Endothelial cell of umbilical vein (primary cell): Measurements from ENCODE around the gene HMGXB3. TPM values are rescaled to one million over a fixed set of nuclear protein-coding genes. Genes with fewer than 3 reads are reported as not detected.

Experiments used
- BruUV-seq: library from RNA; stranded (reverse); fragments of 400-500 nt; replicated peaks from 2 replicates; lab custom pipeline; 2021; lab: Mats Ljungman, UMichigan
- CTCF ChIA-PET: fragments of 300-600, 350-600 bp; sonication (Branson Sonifier 250); formaldehyde crosslinking; loops from one replicate; lab custom pipeline; 2021; ENCODE audit warnings: antibody characterized with exemption, inconsistent platforms; lab: Charles Lee
- POLR2A ChIA-PET: fragments of 300-600, 350-600 bp; sonication (Branson Sonifier 250); formaldehyde crosslinking; loops from one replicate; lab custom pipeline; 2021; ENCODE audit warnings: antibody characterized with exemption, inconsistent platforms; lab: Charles Lee
- DNase-seq: peaks from one replicate; pipeline ENCODE4 v3.0.0-alpha.2; 2011; ENCODE audit warnings: low read depth, low spot score
- FAIRE-seq: peaks from 2 replicates; lab custom pipeline; 2011; peaks lifted over from hg19 to GRCh38; lab: Jason Lieb, UNC
- H2AFZ ChIP-seq: 2 replicates; pipeline ENCODE4 v1.6.0; 2012; ENCODE audit warnings: low read depth, low read length, control low read depth, inconsistent platforms
- H3K27ac ChIP-seq: 2 replicates; pipeline ENCODE4 v1.5.1; 2011; ENCODE audit warnings: low read depth, mild to moderate bottlenecking, control low read depth, low read length, moderate library complexity; ENCODE audit not compliant: insufficient read depth
- H3K27me3 ChIP-seq, 2 experiments: 2 replicates each; pipeline versions ENCODE4 v1.6.0 to v1.6.1; 2011; ENCODE audit warnings: low read length in 2 of 2, mixed read lengths in 1 of 2; ENCODE audit not compliant: control insufficient read depth in 2 of 2, insufficient read depth in 2 of 2
- H3K36me3 ChIP-seq, 2 experiments: 2 replicates in 1 of 2; 3 replicates in 1 of 2; pipeline ENCODE4 v1.5.1; 2011; ENCODE audit warnings: low read length in 2 of 2, mild to moderate bottlenecking in 1 of 2, moderate library complexity in 1 of 2; ENCODE audit not compliant: control insufficient read depth in 2 of 2, insufficient read depth in 2 of 2; ENCODE audit errors: extremely low read depth in 1 of 2
- H3K4me1 ChIP-seq: 3 replicates; pipeline ENCODE4 v1.5.1; 2011; ENCODE audit warnings: mild to moderate bottlenecking, low read length; ENCODE audit not compliant: control insufficient read depth, insufficient read depth; ENCODE audit errors: extremely low read depth
- H3K4me2 ChIP-seq: 2 replicates; pipeline ENCODE4 v1.6.1; 2011; ENCODE audit warnings: low read length, control low read depth, mixed read lengths; ENCODE audit not compliant: insufficient read depth
- H3K4me3 ChIP-seq, 3 experiments: fragments of 200-600 bp in 1 of 3; sonication (generic), shearing (Covaris generic) in 1 of 3; replicated peaks in 1 of 3; 2 replicates each; pipeline ENCODE4 v1.5.1; 2011 to 2016; ENCODE audit warnings: control low read depth in 3 of 3, low read length in 3 of 3, mild to moderate bottlenecking in 2 of 3, inconsistent platforms in 1 of 3, low read depth in 1 of 3, moderate library complexity in 1 of 3; ENCODE audit not compliant: insufficient read depth in 1 of 3
- H3K79me2 ChIP-seq: 2 replicates; pipeline ENCODE4 v1.6.0; 2012; ENCODE audit warnings: low read length, inconsistent platforms; ENCODE audit not compliant: control insufficient read depth, insufficient read depth
- H3K9ac ChIP-seq: replicated peaks from 2 replicates; pipeline ENCODE3; 2011; ENCODE audit warnings: low read length, control low read depth; ENCODE audit not compliant: insufficient read depth; ENCODE audit errors: extremely low read depth
- H3K9me1 ChIP-seq: replicated peaks from 3 replicates; pipeline ENCODE4 v1.6.0; 2011; ENCODE audit warnings: mild to moderate bottlenecking, low read length; ENCODE audit not compliant: control insufficient read depth, insufficient read depth; ENCODE audit errors: extremely low read depth
- H3K9me3 ChIP-seq: replicated peaks from 2 replicates; pipeline ENCODE4 v1.5.1; 2012; ENCODE audit warnings: low read length, inconsistent platforms; ENCODE audit not compliant: control insufficient read depth, insufficient read depth
- H4K20me1 ChIP-seq: replicated peaks from 2 replicates; pipeline ENCODE3; 2011; ENCODE audit warnings: mild to moderate bottlenecking, low read length; ENCODE audit not compliant: control insufficient read depth, insufficient read depth; ENCODE audit errors: extremely low read depth
- EZH2 ChIP-seq: IDR thresholded peaks from 2 replicates; pipeline ENCODE4 v1.6.1; 2012; ENCODE audit warnings: borderline replicate concordance, low read depth, mild to moderate bottlenecking, moderate library complexity, low read length, inconsistent platforms; ENCODE audit not compliant: severe bottlenecking
- FOS ChIP-seq: IDR thresholded peaks from 2 replicates; pipeline ENCODE4 v1.6.1; 2011; ENCODE audit warnings: mild to moderate bottlenecking, low read length, moderate library complexity, borderline replicate concordance; ENCODE audit not compliant: insufficient read depth
- GATA2 ChIP-seq: IDR thresholded peaks from 2 replicates; pipeline ENCODE4 v1.7.0; 2011; ENCODE audit warnings: low read depth, mild to moderate bottlenecking, moderate library complexity, mixed read lengths, low read length; ENCODE audit not compliant: insufficient read length, insufficient read depth
- JUN ChIP-seq: IDR thresholded peaks from 2 replicates; pipeline ENCODE4 v1.6.1; 2011; ENCODE audit warnings: borderline replicate concordance, low read depth; ENCODE audit not compliant: insufficient read length, insufficient read depth
- MYC ChIP-seq: IDR thresholded peaks from one replicate; pipeline ENCODE4 v1.6.1; 2011; ENCODE audit warnings: mild to moderate bottlenecking, low read depth, low read length
- POLR2A ChIP-seq: IDR thresholded peaks from 2 replicates; pipeline ENCODE4 v1.6.1; 2012; ENCODE audit warnings: low read depth, mild to moderate bottlenecking, control low read depth, low read length
- POLR2AphosphoS5 ChIP-seq: IDR thresholded peaks from 2 replicates; pipeline ENCODE4 v1.6.1; 2012; ENCODE audit warnings: low read depth, mild to moderate bottlenecking, control low read depth, low read length, moderate library complexity; ENCODE audit not compliant: insufficient read depth
- dilution Hi-C: fragments of 300-500 bp; cut with MboI; formaldehyde crosslinking; loops from one replicate; pipeline ENCODE4 v1.15.0; 2019; ENCODE audit warnings: low sequenced_read_pairs; ENCODE audit not compliant: extremely low pct_ligation_motif_present
- intact Hi-C: fragments of 100-400 bp; cut with micrococcal nuclease; formaldehyde crosslinking; loops from one replicate; pipeline ENCODE4 v1.10.0; 2022
- polyA plus RNA-seq, 4 experiments: library from polyadenylated mRNA; depleted of rRNA in 3 of 4; stranded (reverse) in 3 of 4; unstranded in 1 of 4; fragments of >200 nt; gene quantifications; 2 replicates each; pipeline versions ENCODE4 v1.2.1 to v1.2.3, GENCODE V29; 2011 to 2012; ENCODE audit warnings: missing spikeins in 1 of 4
- total RNA-seq: library from RNA; stranded (reverse); gene quantifications from 2 replicates; pipeline ENCODE4 v1.2.3, GENCODE V29; 2021
- TF ChIP-seq, protein P1 (sequence below), 2 donors: IDR thresholded peaks; 1 replicate in 1 of 2; 2 replicates in 1 of 2; pipeline ENCODE4 v1.5.1; 2011; ENCODE audit warnings: low read length in 2 of 2, mild to moderate bottlenecking in 2 of 2, moderate library complexity in 2 of 2, control low read depth in 1 of 2, inconsistent platforms in 1 of 2, low read depth in 1 of 2; ENCODE audit not compliant: insufficient read depth in 1 of 2; ENCODE audit errors: extremely low read depth in 1 of 2
- TF ChIP-seq, protein P2 (sequence below): IDR thresholded peaks from 2 replicates; pipeline ENCODE4 v1.6.1; 2011; ENCODE audit not compliant: insufficient read depth, insufficient read length

The HMGXB3 gene
- total and polyA plus RNA-seq, 2 donors (not counting 3 experiments of a cell fraction or from before 2014, with no cell fraction given), result 34.8 to 52.6 TPM

DNA sequence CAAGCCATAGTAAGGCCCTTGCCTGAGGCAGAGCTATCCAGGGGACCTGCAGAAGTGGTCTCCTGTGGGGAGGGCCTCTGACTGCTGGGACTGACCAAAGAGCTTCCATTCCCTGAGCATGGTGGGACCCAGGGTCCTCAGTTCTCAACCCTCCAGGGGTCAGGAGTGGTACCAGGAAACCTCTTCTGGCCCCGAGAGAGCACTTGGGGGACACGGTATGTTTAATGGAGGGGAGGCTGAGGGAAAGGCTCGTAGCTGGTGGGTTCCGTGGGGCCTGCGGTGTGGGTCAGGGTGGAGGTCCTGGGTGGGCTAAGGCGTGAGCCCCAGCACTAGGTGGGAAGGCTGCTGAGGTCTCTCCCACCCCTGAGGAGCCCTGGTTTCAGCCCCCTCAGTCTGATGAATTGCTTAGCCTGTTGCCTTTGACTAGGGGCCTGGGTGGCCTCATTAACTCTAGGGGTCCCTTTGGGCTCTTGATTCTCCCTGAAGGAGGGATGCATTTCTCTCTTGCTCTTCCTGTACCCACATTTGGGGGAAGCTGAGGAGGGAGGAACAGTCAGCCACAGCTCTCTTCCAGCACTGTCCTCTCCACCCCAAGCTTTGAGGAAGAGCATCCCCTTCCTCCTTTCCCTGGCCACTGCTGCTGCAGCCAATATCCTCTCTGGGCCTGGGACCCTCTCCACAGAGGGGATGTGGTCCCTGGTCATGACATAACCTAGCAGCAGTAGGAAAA, 51.9 kb downstream of the HMGXB3 start:
- Histone ChIP-seq H3K27ac (peak overlapping the region; percentile 28), H3K36me3 (peaks cover 14 to 63% of the 10 kb centered on the region in 2 experiments), H3K4me1 (peaks cover 31% of the 10 kb centered on the region), H4K20me1 (no peaks in the 10 kb centered on the region), H3K9me1 (no peaks in the 10 kb centered on the region), H2AFZ (no peak overlapping the region), H3K4me3 (no peak overlapping the region), H3K9me3 (no peaks in the 10 kb centered on the region), H3K79me2 (no peaks in the 10 kb centered on the region), H3K9ac (no peak overlapping the region), H3K4me2 (no peak overlapping the region), H3K27me3 (no peaks in the 10 kb centered on the region)
- POLR2A ChIA-PET, result no interaction called here
- FAIRE-seq, result no peak
- dilution Hi-C loops, result no loop called here
- DNase-seq, result no peak
- CTCF ChIA-PET, result interaction anchor here (1.4 to 3.9 kb wide), 3 partner anchors 11 to 34 kb away, joined by 4 to 11 read pairs (median 4); no protein-coding TSS in a partner anchor
- no peak for TF ChIP-seq GATA2
- TF ChIP-seq EZH2, result no peak
- TF ChIP-seq POLR2A, result no peak
- TF ChIP-seq MYC, result no peak
- TF ChIP-seq, protein P1, sequence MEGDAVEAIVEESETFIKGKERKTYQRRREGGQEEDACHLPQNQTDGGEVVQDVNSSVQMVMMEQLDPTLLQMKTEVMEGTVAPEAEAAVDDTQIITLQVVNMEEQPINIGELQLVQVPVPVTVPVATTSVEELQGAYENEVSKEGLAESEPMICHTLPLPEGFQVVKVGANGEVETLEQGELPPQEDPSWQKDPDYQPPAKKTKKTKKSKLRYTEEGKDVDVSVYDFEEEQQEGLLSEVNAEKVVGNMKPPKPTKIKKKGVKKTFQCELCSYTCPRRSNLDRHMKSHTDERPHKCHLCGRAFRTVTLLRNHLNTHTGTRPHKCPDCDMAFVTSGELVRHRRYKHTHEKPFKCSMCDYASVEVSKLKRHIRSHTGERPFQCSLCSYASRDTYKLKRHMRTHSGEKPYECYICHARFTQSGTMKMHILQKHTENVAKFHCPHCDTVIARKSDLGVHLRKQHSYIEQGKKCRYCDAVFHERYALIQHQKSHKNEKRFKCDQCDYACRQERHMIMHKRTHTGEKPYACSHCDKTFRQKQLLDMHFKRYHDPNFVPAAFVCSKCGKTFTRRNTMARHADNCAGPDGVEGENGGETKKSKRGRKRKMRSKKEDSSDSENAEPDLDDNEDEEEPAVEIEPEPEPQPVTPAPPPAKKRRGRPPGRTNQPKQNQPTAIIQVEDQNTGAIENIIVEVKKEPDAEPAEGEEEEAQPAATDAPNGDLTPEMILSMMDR (IDR thresholded peaks at IDR 0.05; ENCODE audit: extremely low read depth in 1 of 2, insufficient read depth in 1 of 2, low read depth in 1 of 2, low read length in 2 of 2), result no peak
- TF ChIP-seq, protein P2, sequence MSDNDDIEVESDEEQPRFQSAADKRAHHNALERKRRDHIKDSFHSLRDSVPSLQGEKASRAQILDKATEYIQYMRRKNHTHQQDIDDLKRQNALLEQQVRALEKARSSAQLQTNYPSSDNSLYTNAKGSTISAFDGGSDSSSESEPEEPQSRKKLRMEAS, result no peak
- TF ChIP-seq JUN, result no peak
- no peak for TF ChIP-seq POLR2AphosphoS5
- no peak for TF ChIP-seq FOS
- intact Hi-C loops, result no loop called here
- BruUV-seq, result TSS peak; percentile 26
